MV-4-11 (cell line): ENCODE results near the gene BTBD6.
"Not testable (repeated sequence)": the region's sequence is repeated elsewhere in the genome, so short reads cannot be mapped to it uniquely, and the experiment has no call there.

Source experiments
- DNase-seq: peaks from one replicate; lab custom pipeline; 2025; lab: John Stamatoyannopoulos, UW

The BTBD6 gene

GRCh38 chr14:105294142-105294597 lies 45.8 kb downstream of the BTBD6 start:
- DNase-seq, result peak; percentile 64

GRCh38 chr14:105297311-105297710 lies 49.0 kb downstream of the BTBD6 start:
- not testable (repeated sequence) for DNase-seq

DNA sequence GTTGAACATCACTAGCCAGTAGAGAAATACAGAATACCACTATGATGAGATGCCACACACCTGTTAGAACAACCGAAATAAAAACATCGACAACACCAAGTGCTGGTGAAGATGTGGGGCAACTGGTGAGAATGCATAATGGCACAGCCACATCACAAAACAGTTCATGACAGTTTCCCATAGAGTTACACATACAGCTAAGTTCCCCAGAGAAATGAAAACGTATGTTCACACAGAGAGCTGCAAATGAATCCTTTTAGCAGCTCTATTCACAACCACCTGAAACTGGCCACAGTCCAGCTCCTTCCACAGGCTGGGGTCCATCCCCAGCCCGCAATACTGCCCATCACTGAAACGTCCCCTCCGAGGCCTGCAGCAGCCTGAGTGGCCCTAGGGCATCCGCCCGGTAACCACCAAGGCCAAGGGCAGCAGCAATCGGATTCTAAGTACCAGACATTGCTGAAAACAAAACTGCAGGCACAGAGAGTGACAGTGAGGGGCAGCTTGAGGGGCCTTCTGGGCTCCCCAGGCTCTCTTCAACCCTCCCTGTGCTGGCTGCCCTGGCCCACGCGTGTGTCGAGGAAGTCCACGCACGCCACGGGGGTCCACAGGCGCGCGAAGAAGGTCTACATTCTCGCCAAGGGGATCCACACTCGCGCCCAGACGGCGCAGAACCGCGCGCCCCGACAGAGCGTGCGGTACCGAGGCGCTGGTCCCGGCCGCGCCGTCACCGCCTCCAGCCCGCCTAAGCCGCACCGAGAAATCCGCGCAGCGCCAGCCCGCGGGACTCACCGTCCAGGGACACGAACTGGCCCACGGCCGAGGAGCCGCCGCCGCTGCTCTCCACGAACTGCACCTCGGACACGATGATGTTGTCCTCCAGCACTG lies 51.6 kb downstream of the BTBD6 start:
- no peak for DNase-seq
